Right lobe of liver (tissue), 4 donors: ENCODE measurements around the gene AKT3.

Experiments used
- CTCF ChIP-seq, 4 donors: fragments of 200-600 bp in 3 of 4; fragments of 450-650 bp in 1 of 4; IDR thresholded peaks; one replicate each; pipeline versions ENCODE4 v1.5.1 to v1.8.0; 2016 to 2022; ENCODE audit warnings: antibody characterized with exemption in 4 of 4, mild to moderate bottlenecking in 2 of 4
- POLR2A ChIP-seq: fragments of 450-650 bp; IDR thresholded peaks from one replicate; pipeline ENCODE4 v1.6.1; 2017; ENCODE audit warnings: antibody characterized with exemption, mild to moderate bottlenecking
- donor health status: DM: no; HTN: no; CAD: no.
- donor health status: DM: no; HTN: no; CAD: no.
- donor health status: DM: no; HTN: yes; CAD: no.

- TF ChIP-seq POLR2A (no peak), CTCF (IDR thresholded peaks at IDR 0.05) (no peak)
Observed at GRCh38 chr1:243452092-243452491, 398.0 kb downstream of the AKT3 start.
